Measurements from ENCODE around the gene SERINC3. TPM values are rescaled to one million over a fixed set of nuclear protein-coding genes. Genes with fewer than 3 reads are reported as not detected.

Gene SERINC3
- total and polyA plus RNA-seq, 2 of the 13 experiments (the other 11 are each of a cell fraction or from before 2014, with no cell fraction given) = 82.0 to 226 TPM

DNA sequence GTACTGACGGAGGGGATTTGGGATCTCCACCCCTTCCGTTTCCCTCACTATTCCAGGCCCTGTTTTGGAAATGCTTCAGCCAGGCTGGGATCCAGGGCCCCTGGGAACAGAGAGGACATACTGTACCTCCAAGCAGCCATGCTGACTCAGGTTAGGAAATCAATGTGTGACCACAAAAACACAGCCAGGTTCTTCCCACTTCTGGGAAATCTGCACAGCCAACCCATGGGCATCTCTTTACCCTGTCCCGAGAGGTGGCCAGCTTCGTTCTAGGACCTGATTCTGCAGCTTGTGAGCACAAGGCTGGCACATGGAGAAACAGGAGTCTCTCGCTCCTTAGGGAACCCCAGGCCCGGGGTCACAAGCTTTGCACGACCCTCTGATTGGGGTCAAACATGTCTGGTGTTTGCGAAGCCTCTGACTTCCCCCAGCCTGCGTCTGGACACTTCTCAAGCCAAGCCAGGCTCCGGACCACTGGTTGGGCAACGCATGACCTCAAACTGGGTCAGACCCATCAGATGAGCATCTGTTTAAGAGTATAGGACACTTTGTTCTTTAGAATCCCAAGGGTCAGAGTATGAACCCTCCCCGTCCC lies 54.5 kb downstream of the SERINC3 start (continued):
- no peak for TF ChIP-seq ZBTB42 (CRISPR knock-in tag; IDR thresholded peaks at IDR 0.05)
- no peak for TF ChIP-seq ZNF180 (CRISPR knock-in tag; IDR thresholded peaks at IDR 0.05; ENCODE audit: borderline replicate concordance, low read depth)
- no peak for TF ChIP-seq RFX1 (IDR thresholded peaks at IDR 0.05)
- peak; percentile 20 for TF ChIP-seq ZNF883 (CRISPR knock-in tag; IDR thresholded peaks at IDR 0.05; ENCODE audit: not compliant biosample characterization)
- TF ChIP-seq ZNF737 (CRISPR knock-in tag; IDR thresholded peaks at IDR 0.05; ENCODE audit: borderline replicate concordance) = no peak
- TF ChIP-seq ARNTL (CRISPR knock-in tag; IDR thresholded peaks at IDR 0.05) = no peak
- TF ChIP-seq MAFF (IDR thresholded peaks at IDR 0.05; ENCODE audit: low read depth, low read length) = peak; percentile 35; the same call in 1 of the 2 replicates
- TF ChIP-seq, protein P1, sequence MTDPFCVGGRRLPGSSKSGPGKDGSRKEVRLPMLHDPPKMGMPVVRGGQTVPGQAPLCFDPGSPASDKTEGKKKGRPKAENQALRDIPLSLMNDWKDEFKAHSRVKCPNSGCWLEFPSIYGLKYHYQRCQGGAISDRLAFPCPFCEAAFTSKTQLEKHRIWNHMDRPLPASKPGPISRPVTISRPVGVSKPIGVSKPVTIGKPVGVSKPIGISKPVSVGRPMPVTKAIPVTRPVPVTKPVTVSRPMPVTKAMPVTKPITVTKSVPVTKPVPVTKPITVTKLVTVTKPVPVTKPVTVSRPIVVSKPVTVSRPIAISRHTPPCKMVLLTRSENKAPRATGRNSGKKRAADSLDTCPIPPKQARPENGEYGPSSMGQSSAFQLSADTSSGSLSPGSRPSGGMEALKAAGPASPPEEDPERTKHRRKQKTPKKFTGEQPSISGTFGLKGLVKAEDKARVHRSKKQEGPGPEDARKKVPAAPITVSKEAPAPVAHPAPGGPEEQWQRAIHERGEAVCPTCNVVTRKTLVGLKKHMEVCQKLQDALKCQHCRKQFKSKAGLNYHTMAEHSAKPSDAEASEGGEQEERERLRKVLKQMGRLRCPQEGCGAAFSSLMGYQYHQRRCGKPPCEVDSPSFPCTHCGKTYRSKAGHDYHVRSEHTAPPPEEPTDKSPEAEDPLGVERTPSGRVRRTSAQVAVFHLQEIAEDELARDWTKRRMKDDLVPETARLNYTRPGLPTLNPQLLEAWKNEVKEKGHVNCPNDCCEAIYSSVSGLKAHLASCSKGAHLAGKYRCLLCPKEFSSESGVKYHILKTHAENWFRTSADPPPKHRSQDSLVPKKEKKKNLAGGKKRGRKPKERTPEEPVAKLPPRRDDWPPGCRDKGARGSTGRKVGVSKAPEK (CRISPR knock-in tag; IDR thresholded peaks at IDR 0.05; ENCODE audit: borderline replicate concordance) = no peak
- TF ChIP-seq ZNF703 (CRISPR knock-in tag; IDR thresholded peaks at IDR 0.05; ENCODE audit: borderline replicate concordance) = no peak
- TF ChIP-seq ZBTB33 (CRISPR knock-in tag; IDR thresholded peaks at IDR 0.05) = no peak
- TF ChIP-seq, protein P2, sequence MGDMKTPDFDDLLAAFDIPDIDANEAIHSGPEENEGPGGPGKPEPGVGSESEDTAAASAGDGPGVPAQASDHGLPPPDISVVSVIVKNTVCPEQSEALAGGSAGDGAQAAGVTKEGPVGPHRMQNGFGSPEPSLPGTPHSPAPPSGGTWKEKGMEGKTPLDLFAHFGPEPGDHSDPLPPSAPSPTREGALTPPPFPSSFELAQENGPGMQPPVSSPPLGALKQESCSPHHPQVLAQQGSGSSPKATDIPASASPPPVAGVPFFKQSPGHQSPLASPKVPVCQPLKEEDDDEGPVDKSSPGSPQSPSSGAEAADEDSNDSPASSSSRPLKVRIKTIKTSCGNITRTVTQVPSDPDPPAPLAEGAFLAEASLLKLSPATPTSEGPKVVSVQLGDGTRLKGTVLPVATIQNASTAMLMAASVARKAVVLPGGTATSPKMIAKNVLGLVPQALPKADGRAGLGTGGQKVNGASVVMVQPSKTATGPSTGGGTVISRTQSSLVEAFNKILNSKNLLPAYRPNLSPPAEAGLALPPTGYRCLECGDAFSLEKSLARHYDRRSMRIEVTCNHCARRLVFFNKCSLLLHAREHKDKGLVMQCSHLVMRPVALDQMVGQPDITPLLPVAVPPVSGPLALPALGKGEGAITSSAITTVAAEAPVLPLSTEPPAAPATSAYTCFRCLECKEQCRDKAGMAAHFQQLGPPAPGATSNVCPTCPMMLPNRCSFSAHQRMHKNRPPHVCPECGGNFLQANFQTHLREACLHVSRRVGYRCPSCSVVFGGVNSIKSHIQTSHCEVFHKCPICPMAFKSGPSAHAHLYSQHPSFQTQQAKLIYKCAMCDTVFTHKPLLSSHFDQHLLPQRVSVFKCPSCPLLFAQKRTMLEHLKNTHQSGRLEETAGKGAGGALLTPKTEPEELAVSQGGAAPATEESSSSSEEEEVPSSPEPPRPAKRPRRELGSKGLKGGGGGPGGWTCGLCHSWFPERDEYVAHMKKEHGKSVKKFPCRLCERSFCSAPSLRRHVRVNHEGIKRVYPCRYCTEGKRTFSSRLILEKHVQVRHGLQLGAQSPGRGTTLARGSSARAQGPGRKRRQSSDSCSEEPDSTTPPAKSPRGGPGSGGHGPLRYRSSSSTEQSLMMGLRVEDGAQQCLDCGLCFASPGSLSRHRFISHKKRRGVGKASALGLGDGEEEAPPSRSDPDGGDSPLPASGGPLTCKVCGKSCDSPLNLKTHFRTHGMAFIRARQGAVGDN (CRISPR knock-in tag; IDR thresholded peaks at IDR 0.05) = peak; percentile 62
- TF ChIP-seq ZNF383 (CRISPR knock-in tag; IDR thresholded peaks at IDR 0.05; ENCODE audit: borderline replicate concordance) = no peak
- TF ChIP-seq, protein P3, sequence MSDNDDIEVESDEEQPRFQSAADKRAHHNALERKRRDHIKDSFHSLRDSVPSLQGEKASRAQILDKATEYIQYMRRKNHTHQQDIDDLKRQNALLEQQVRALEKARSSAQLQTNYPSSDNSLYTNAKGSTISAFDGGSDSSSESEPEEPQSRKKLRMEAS (IDR thresholded peaks at IDR 0.05) = 0 out of 2 replicates have a peak, but pooled peaks have one; percentile 19
- no peak for TF ChIP-seq PRMT3 (CRISPR knock-in tag; IDR thresholded peaks at IDR 0.05; ENCODE audit: borderline replicate concordance, low read depth)
- TF ChIP-seq ZNF704 (CRISPR knock-in tag; IDR thresholded peaks at IDR 0.05; ENCODE audit: borderline replicate concordance) = no peak
- TF ChIP-seq SAP130 (CRISPR knock-in tag; IDR thresholded peaks at IDR 0.05; ENCODE audit: low read depth) = 0 out of 2 replicates have a peak, but pooled peaks have one; percentile 11
- TF ChIP-seq ZNF30 (CRISPR knock-in tag; IDR thresholded peaks at IDR 0.05) = peak; percentile 67; the same call in 1 of the 2 replicates
- TF ChIP-seq ZNF775 (CRISPR knock-in tag; IDR thresholded peaks at IDR 0.05; ENCODE audit: borderline replicate concordance) = no peak
- no peak for TF ChIP-seq ZNF207 (IDR thresholded peaks at IDR 0.05; ENCODE audit: borderline replicate concordance)
